ENCODE data around the gene OR4P4.

The OR4P4 gene

GRCh38 chr11:55634813-55635212 is at the start of gene OR4P4:
Gene OR4P4 (plus strand): TSS chr11:55635113.
- DNase-seq (ENCODE audit: low read depth, low spot score): no peak

GRCh38 chr11:55607545-55607944 is 27.4 kb upstream of the OR4P4 start, which contains the start of gene OR4C11:
Gene OR4C11 (minus strand): TSS chr11:55607645. CDS start chr11:55604373, 3,272 bp downstream.
- no peak for DNase-seq (ENCODE audit: low read depth, low spot score)

GRCh38 chr11:55624531-55624930 is 10.4 kb upstream of the OR4P4 start:
- DNase-seq (ENCODE audit: low read depth, low spot score): no peak

- no peak for DNase-seq (ENCODE audit: low read depth, low spot score)
These were observed 13.1 kb downstream of the OR4P4 start, which contains the start of gene OR4S2 for GRCh38 chr11:55648027-55648426. Gene OR4S2 (plus strand): TSS chr11:55648327. CDS start chr11:55650904, 2,577 bp downstream.

- no peak for DNase-seq (ENCODE audit: low read depth, low spot score)
These were observed 17.6 kb downstream of the OR4P4 start for GRCh38 chr11:55652560-55652959.

GRCh38 chr11:55655096-55655495 is 20.2 kb downstream of the OR4P4 start:
- DNase-seq (ENCODE audit: low read depth, low spot score): no peak

- DNase-seq (ENCODE audit: low read depth, low spot score): no peak
These were observed 23.2 kb downstream of the OR4P4 start for GRCh38 chr11:55658031-55658573.

- no peak for DNase-seq (ENCODE audit: low read depth, low spot score)
These were observed 23.7 kb downstream of the OR4P4 start for GRCh38 chr11:55658608-55659007.

- DNase-seq (ENCODE audit: low read depth, low spot score): no peak
These were observed 27.0 kb downstream of the OR4P4 start, which contains the start of gene OR4C6 for GRCh38 chr11:55661901-55662300. Gene OR4C6 (plus strand): TSS chr11:55662201. CDS start chr11:55665167, 2,966 bp downstream.

- DNase-seq (ENCODE audit: low read depth, low spot score): no peak
These were observed 34.5 kb downstream of the OR4P4 start for GRCh38 chr11:55669376-55669775.

GRCh38 chr11:55673860-55674259 is 38.9 kb downstream of the OR4P4 start:
- no peak for DNase-seq (ENCODE audit: low read depth, low spot score)

Data from activated CD4-positive, CD25-positive, alpha-beta regulatory T cell treated with anti-CD3 and anti-CD28 coated beads, Interleukin-2, amount 50 U/mL, for 16 hours (primary cell).